GM18499 (cell line): ENCODE data around the gene RGS6.

ENCODE experiments used
- ATAC-seq: cut with Tn5 transposase; IDR thresholded peaks from one replicate; pipeline ENCODE4 v1.9.1; 2021; ENCODE audit warnings: moderate number of reproducible peaks; ENCODE audit not compliant: insufficient read depth, unreplicated experiment

The RGS6 gene

GRCh38 chr14:72002731-72003130, 70.5 kb downstream of the RGS6 start:
- no peak for ATAC-seq

GRCh38 chr14:72008666-72009065, 76.4 kb downstream of the RGS6 start:
- no peak for ATAC-seq

- ATAC-seq = no peak
Measured at GRCh38 chr14:72010474-72010873, 78.2 kb downstream of the RGS6 start.

- no peak for ATAC-seq
Measured at GRCh38 chr14:72013721-72014345, 81.6 kb downstream of the RGS6 start.

- no peak for ATAC-seq
Measured at GRCh38 chr14:72014486-72014885, 82.3 kb downstream of the RGS6 start.

GRCh38 chr14:72017290-72017689, 85.1 kb downstream of the RGS6 start:
- no peak for ATAC-seq

- ATAC-seq = no peak
Measured at GRCh38 chr14:72023128-72024042, 91.2 kb downstream of the RGS6 start.

- no peak for ATAC-seq
Measured at GRCh38 chr14:72024043-72024407, 91.8 kb downstream of the RGS6 start.

GRCh38 chr14:72024504-72024903, 92.3 kb downstream of the RGS6 start:
- no peak for ATAC-seq

GRCh38 chr14:72026536-72026935, 94.3 kb downstream of the RGS6 start:
- ATAC-seq = no peak

GRCh38 chr14:72027061-72027460, 94.8 kb downstream of the RGS6 start:
- ATAC-seq = no peak

GRCh38 chr14:72033365-72033764, 101.1 kb downstream of the RGS6 start:
- no peak for ATAC-seq

- no peak for ATAC-seq
Measured at GRCh38 chr14:72040528-72040927, 108.3 kb downstream of the RGS6 start.

- ATAC-seq = no peak
Measured at GRCh38 chr14:72045271-72045670, 113.0 kb downstream of the RGS6 start.

- no peak for ATAC-seq
Measured at GRCh38 chr14:72045885-72046284, 113.7 kb downstream of the RGS6 start.

GRCh38 chr14:72049462-72049861, 117.2 kb downstream of the RGS6 start:
- ATAC-seq = no peak

- ATAC-seq = no peak
Measured at GRCh38 chr14:72052356-72052755, 120.1 kb downstream of the RGS6 start.

GRCh38 chr14:72053651-72054050, 121.4 kb downstream of the RGS6 start:
- ATAC-seq = no peak

- no peak for ATAC-seq
Measured at GRCh38 chr14:72054911-72055310, 122.7 kb downstream of the RGS6 start.

GRCh38 chr14:72057701-72058285, 125.6 kb downstream of the RGS6 start:
- ATAC-seq = no peak

- no peak for ATAC-seq
Measured at GRCh38 chr14:72060460-72060859, 128.2 kb downstream of the RGS6 start.
